ENCODE data around the gene OR6C76.

OR6C76 gene

GRCh38 chr12:55425954-55426353, at the start of gene OR6C76:
Gene OR6C76 (plus strand): TSS chr12:55426254. CDS start chr12:55426254, 0 bp downstream.
- Histone ChIP-seq H3K27ac (ENCODE audit: poor library complexity, severe bottlenecking) (no peak within 1 kb of the TSS), H3K9me3 (ENCODE audit: severe bottlenecking) (no peaks in the 10 kb centered on the region), H3K4me1 (ENCODE audit: insufficient read depth, poor library complexity, severe bottlenecking) (no peaks in the 10 kb centered on the region), H3K27me3 (ENCODE audit: insufficient read depth, poor library complexity, severe bottlenecking) (no peaks in the 10 kb centered on the region), H3K36me3 (ENCODE audit: low read depth) (no peaks in the 10 kb centered on the region), H3K4me3 (ENCODE audit: severe bottlenecking) (no peak within 1 kb of the TSS)
- no peak for TF ChIP-seq CTCF (IDR thresholded peaks at IDR 0.05; ENCODE audit: poor library complexity, severe bottlenecking)
- DNase-seq (ENCODE audit: low spot score) (no peak), ATAC-seq (ENCODE audit: low read depth) (no peak)

- ATAC-seq (ENCODE audit: low read depth), result no peak
- no peaks in the 10 kb centered on the region for H3K36me3 ChIP-seq (ENCODE audit: low read depth)
- no peak for DNase-seq (ENCODE audit: low spot score)
- H3K4me3 ChIP-seq (ENCODE audit: severe bottlenecking), result no peak overlapping the region
- H3K27ac ChIP-seq (ENCODE audit: poor library complexity, severe bottlenecking), result no peak overlapping the region
- H3K27me3 ChIP-seq (ENCODE audit: insufficient read depth, poor library complexity, severe bottlenecking), result peaks cover 16% of the 10 kb centered on the region
- no peaks in the 10 kb centered on the region for H3K4me1 ChIP-seq (ENCODE audit: insufficient read depth, poor library complexity, severe bottlenecking)
- no peaks in the 10 kb centered on the region for H3K9me3 ChIP-seq (ENCODE audit: severe bottlenecking)
- no peak for TF ChIP-seq CTCF (IDR thresholded peaks at IDR 0.05; ENCODE audit: poor library complexity, severe bottlenecking)
Observed at GRCh38 chr12:55385891-55386290, 40.2 kb upstream of the OR6C76 start.

- H3K27ac ChIP-seq (ENCODE audit: poor library complexity, severe bottlenecking), result no peak overlapping the region
Observed at GRCh38 chr12:55392032-55392795, 33.8 kb upstream of the OR6C76 start.

GRCh38 chr12:55396326-55396725, 29.7 kb upstream of the OR6C76 start:
- H3K27ac ChIP-seq (ENCODE audit: poor library complexity, severe bottlenecking), result no peak overlapping the region
- DNase-seq (ENCODE audit: low spot score) (no peak), ATAC-seq (ENCODE audit: low read depth) (no peak)
- H3K9me3 ChIP-seq (ENCODE audit: severe bottlenecking), result no peaks in the 10 kb centered on the region
- no peaks in the 10 kb centered on the region for H3K4me1 ChIP-seq (ENCODE audit: insufficient read depth, poor library complexity, severe bottlenecking)
- H3K36me3 ChIP-seq (ENCODE audit: low read depth), result no peaks in the 10 kb centered on the region
- no peak overlapping the region for H3K4me3 ChIP-seq (ENCODE audit: severe bottlenecking)
- H3K27me3 ChIP-seq (ENCODE audit: insufficient read depth, poor library complexity, severe bottlenecking), result peaks cover 24% of the 10 kb centered on the region
- TF ChIP-seq CTCF (IDR thresholded peaks at IDR 0.05; ENCODE audit: poor library complexity, severe bottlenecking), result no peak

More at GRCh38 chr12:55392032-55392795, 33.8 kb upstream of the OR6C76 start:
- TF ChIP-seq CTCF (IDR thresholded peaks at IDR 0.05; ENCODE audit: poor library complexity, severe bottlenecking), result no peak
- no peaks in the 10 kb centered on the region for H3K36me3 ChIP-seq (ENCODE audit: low read depth)
- no peak for ATAC-seq (ENCODE audit: low read depth)
- no peak for DNase-seq (ENCODE audit: low spot score)
- H3K4me3 ChIP-seq (ENCODE audit: severe bottlenecking), result no peak overlapping the region
- peaks cover 13% of the 10 kb centered on the region for H3K27me3 ChIP-seq (ENCODE audit: insufficient read depth, poor library complexity, severe bottlenecking)
- H3K9me3 ChIP-seq (ENCODE audit: severe bottlenecking), result no peaks in the 10 kb centered on the region
- H3K4me1 ChIP-seq (ENCODE audit: insufficient read depth, poor library complexity, severe bottlenecking), result no peaks in the 10 kb centered on the region

- ATAC-seq (ENCODE audit: low read depth) (no peak), DNase-seq (ENCODE audit: low spot score) (no peak)
- no peak for TF ChIP-seq CTCF (IDR thresholded peaks at IDR 0.05; ENCODE audit: poor library complexity, severe bottlenecking)
- no peaks in the 10 kb centered on the region for H3K9me3 ChIP-seq (ENCODE audit: severe bottlenecking)
- H3K4me3 ChIP-seq (ENCODE audit: severe bottlenecking), result no peak within 1 kb of the TSS
- H3K27me3 ChIP-seq (ENCODE audit: insufficient read depth, poor library complexity, severe bottlenecking), result peaks cover 34% of the 10 kb centered on the region
- H3K36me3 ChIP-seq (ENCODE audit: low read depth), result no peaks in the 10 kb centered on the region
- no peaks in the 10 kb centered on the region for H3K4me1 ChIP-seq (ENCODE audit: insufficient read depth, poor library complexity, severe bottlenecking)
- H3K27ac ChIP-seq (ENCODE audit: poor library complexity, severe bottlenecking), result no peak within 1 kb of the TSS
Observed at GRCh38 chr12:55400229-55400628, 25.8 kb upstream of the OR6C76 start, which contains the start of gene OR6C65. Gene OR6C65 (plus strand): TSS chr12:55400529. CDS start chr12:55400529, 0 bp downstream.
